DMS 273 (cell line): ENCODE measurements around the gene DYRK1B.
A peak's percentile ranks its signal among the peaks of the same experiment; 100 is the strongest.

Experiments
- DNase-seq: peaks from one replicate; lab custom pipeline; 2025; ENCODE audit not compliant: unreplicated experiment; lab: John Stamatoyannopoulos, UW

DYRK1B gene

DNA sequence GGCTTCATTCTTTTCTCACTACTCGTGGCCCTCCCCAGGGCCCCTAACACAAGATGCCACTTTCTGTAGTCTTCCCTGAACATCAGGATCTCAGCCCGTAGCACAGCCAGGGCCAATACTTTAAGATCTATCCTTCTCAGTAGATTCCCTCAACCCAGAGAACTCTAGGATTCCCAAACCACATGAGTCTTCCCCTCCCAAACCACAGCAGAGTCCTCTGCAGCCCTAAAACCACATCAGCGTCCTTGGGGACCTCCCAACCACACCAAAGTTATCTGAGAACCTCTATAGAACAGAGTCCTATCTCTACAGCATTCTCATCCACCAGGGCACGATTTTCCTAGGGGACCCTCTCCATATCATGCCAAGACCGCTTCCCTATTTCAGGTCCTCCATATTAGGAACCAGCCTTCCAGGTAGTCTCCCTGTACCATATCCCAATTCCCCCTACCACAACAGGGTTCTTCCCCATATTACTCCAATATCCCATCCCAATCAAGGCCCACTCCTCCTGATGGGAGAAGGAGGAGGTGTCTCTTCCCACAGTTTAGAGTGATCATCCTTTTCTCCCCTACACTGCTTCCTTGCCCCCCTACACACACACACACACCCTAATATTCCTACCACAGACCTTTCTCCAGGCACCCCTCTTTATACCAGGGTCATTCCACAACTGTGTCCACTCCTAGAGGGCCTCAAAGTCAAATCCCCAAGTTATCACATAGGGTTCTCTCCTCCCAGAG lies 1.4 kb downstream of the DYRK1B start:
- DNase-seq, result no peak

DNA sequence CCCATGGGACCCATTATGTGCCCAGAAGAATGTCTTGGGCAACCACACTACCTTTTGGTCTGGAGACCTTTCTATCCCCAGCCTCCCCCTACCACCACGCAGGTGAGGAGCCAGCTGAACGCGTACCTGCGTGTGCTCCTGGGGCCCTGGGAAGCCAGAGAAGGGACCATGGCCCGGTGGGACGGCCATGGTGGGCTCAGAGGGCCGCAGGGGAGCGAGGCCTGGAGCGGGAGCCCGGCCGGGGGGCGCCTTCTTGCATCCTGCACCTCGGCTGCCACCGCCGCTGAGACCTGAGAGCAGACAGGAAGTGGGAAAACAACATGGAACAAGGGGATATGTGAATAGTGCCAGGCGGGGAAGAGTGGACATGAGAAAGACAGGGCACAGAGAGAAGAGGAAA lies 2.3 kb downstream of the DYRK1B start:
- no peak for DNase-seq

DNA sequence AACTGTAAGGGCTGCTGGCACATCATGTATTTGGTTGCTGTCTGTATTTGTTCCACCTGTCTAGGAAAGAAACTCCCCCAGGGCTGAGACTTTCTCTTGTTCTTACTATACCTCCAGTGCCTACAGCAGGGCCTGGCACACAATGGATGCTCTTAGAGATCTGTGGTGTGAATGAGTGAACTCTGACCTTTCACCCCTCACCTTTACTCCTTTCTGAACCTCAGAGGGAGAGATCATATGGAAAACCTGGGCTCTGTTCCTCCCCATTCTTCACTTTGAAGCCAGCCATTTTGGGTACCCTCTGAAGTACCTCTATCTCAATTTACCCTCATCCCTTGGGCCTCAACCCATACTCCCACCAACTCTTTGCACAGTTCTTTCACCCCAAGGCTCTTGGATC lies 3.1 kb downstream of the DYRK1B start:
- no peak for DNase-seq

DNA sequence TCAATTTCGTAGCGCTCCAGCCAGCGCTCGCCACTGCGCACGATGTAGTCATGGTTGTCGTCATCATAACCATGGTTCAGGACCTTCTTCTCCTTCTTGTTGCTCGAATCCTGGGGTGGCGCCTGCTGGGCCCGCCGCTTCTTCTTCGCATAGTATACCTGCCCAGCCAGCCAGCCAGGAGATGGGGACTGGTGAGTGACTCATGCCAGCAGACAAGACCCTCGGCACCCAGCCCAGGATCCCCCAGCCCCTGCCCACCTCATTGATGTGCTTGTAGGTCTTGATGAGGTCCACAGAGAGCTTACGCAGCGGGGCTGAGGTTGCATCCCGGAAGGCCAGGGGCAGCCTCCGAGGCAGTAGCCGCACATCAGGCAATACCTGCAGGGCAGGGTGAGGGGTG lies 3.6 kb downstream of the DYRK1B start:
- DNase-seq, result no peak

DNA sequence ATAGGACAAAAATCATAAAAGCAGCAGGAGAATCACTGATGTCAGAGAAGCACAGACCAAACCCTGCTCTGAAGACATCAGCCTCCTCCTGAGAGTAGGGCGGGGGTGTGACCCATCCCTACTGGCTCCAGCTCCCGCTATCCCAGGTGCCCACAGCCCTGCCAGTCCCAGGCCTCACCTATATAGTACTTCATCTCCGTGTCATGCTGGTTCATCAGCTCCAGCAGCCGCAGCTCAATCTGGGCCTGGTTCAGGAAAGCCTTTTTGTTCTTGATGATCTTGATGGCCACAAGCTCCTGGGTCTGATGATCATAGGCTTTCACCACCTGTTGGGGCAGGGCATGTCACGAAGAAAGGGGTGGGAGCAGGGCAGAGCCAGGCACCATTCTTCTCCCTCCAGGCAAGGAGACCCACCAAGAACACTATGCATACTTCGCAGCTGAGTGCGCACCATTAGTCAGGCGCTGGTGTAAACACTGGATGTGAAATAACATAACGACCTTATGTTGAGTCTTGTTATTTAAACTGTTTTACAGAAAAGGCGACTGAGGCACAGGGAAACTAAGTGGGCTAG lies 4.2 kb downstream of the DYRK1B start:
- DNase-seq, result no peak

DNA sequence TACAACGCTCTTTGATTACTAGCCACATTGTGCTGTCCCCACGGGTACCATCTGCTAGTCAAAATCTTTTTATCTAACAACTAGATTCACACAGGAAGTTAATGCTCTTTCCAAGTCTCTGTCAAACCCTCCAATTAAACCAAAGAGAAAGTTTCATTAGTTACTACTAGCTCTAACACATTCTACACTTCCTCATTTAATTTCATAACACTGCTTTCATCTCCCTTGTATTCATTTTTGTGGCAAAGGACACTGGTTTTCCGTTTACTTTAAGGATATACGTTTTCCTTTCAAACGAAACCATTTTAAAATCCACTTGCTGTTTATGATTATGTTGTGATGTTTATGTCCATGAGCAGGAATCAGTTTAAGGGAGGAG lies 5.3 kb downstream of the DYRK1B start:
- no peak for DNase-seq

DNA sequence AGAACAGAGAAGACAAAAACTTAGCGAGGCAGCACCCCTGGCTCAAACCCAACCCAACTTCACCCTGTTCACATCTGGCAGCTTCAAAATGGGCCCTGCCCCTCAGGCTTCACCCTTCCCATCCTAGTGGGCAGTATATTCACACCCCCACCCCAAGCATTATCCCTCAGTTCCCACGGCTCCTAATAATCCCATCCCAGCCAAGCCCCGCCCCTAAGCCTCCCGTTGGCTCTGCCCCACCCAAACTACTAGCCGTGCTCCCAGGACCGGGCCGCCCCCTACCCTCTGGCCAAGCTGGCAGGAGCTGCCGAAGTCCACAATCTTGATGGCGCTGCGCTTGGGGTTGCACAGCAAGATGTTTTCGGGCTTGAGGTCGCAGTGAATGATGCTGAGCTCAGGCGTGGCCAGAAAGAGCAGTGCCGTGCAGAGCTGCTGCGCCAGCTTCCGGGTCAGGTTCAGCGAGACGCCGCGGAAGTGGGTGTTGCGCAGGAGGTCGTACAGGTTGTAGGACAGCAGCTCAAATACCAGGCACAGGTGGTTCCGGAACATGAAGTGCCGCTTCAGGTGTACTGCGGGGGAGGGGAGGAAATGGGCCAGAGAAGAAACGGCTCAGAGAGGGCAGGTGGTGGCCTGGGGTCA lies 5.8 kb downstream of the DYRK1B start:
- no peak for DNase-seq

DNA sequence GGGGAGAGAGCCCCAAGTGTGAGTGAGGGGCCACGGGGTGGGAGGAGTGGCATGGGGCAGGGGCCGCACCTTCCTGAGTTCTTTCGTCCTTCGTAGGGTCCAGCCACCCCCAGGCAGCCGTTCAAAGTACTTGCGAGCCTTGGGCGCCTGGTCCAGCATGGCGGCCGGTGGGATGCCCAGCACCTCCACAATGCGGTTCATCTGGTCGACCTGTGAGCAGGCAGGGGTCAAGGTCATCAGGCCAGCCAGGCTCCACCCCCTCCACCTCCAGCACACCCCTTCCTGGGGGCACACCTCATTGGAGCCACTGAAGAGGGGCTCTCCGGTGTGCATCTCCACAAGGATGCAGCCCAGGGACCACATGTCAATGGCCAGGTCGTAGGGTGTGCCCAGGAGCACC lies 6.7 kb downstream of the DYRK1B start:
- DNase-seq, result no peak

DNA sequence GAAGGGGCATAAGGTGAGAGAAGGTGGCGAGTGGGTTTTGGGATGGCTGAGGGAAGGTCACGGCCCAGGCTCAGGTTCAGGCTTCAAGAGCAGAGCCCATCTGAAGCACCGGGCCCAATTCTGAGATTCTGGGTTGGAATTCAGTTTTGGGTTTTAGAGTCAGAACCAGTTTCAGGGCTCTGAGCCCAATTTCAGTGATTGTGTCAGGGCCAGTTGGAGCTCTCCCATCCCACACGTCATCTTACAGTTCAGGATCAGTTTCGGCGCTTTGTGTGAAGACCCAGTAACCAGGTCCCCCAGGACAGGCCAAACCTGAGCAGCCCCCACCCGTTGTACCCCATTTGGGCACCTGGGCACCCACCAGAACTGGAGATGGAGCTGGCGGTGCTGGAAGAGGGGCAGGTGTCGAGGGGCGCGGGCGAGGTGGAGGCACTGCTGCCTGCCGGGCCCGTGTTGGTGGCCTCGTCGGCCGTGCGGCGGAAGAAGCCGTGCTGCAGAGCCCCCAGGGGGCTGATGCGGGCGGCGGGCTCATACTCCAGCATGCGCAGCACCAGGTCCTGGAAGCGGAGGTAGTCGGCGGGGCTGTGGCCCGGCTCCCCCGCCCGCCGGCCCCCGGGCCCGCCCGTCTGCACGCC lies 7.5 kb downstream of the DYRK1B start:
- DNase-seq, result no peak

DNA sequence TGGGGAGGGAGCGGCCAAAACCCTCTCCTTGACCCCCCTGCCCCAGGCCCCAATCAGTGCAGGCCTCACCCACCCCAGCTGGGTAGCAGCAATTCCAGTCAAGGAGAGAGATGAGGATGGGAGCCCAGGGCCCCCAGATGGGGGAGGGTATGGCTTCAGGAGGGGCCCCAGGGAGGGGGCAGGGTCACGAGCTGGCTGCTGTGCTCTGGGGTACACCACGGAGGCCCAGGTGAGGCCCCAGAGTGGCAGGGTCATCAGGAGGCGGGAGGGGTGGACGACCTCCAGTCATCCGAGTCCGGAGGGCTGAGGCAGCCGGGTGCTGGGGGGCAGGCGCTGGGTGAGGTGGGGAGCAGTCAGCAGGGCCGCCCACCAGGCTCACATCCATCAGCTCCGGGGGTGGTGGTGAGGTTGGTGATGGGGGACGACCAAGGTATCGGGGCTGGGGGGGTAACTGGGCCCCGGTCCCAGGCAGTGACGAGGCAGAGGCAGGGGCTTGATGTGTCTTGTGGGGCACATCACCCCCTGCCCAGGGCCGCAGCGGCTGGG lies 8.4 kb downstream of the DYRK1B start:
- no peak for DNase-seq

DNA sequence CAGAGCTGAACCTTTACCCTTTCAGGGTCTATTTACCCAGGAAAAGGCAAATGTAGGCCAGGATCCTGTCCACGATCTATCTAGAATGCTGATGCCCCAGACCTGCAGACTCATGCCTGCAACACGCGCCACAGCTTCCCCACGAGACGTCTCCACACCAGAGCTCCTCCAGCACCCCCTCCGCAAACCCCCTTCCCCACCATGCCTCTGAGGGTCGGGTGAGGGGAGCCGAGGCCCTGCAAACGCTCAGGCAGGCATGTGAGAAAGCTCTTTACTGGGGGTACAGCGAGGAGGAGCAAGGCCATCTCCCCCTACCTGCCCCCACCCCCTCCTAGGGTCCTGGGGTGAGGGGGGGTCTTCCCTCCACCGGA lies 8.9 kb downstream of the DYRK1B start:
- DNase-seq, result no peak

DNA sequence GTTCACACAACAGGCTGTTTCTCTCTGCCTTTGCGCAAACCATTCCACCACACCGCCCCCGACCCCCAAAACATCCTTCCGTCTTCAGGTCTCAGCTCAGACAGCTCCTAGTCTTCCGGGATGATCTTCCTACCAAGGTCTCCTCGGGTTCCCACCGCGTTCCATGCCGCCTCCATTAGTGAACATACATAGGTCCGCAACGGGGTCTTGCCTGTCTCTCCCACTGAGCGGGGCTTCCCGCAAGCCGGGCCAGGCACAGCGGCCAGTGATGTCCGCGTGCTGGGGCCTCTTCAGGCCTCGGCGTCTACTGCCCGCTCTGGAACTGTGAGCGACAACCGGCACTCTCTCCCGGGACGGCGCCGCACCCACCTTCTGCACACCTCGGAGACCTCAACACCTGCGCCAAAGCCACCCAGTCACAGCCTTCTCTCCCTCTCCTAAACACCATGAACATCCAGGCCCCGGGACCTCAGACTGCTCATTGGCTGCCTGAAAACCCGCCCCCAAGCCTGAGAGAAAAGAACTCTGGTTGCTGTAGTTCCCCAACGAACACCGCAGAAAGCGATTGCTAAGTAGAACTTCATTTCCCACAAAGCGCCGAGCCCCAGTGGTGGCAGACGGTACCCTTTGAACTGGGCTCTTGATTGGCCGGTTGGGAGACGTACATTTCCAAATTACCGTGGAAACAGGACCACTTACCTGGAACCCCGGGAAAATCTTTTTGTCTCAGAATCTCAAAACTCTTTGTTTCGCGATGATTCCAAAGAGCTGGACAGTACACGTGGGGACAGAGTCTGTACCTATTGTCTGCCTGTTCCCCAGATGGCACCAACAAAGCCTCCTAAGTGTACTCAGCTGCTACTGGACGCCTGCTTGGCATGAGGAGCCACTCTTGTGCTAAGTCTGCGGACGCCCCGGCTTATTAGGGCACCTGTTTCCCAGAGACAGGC lies 9.5 kb downstream of the DYRK1B start:
- peak; percentile 66 for DNase-seq

DNA sequence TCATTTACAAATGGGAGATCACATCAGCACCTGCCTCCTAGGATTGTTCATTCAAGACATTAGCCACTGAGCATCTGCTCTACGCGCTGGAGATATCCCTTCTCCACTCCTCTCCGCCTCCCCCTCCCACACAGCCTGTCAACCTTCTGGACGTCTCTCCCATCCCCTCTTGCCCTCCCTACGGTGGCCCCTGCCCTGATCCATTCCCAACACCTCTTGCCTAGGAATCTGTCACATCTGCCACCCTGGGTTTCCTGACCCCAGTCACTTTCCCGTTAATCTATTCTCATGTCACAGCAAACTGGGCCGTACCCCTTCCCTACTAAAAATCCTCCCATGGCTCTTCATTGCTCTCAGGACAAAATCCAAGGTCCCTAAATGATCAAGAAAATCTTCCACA lies 10.3 kb downstream of the DYRK1B start:
- no peak for DNase-seq

DNA sequence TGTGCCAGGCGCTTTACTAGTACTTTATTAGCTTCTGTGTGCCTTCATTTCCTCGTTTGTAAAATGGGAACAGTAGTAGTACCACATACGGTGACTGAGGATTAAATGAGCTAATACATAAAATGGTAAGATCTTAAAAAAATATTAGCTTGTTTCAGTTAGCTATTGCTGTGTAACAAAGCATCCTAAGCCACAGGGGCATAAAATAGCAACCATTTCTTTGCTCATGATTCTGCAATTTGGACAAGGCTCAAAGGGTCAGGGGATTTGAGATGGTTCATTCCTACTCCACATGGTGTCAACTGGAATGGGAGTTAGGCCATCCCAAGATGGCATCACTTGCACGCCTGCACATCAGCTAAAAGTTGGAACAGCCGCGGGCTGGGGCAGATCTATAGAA lies 13.3 kb downstream of the DYRK1B start:
- no peak for DNase-seq

DNA sequence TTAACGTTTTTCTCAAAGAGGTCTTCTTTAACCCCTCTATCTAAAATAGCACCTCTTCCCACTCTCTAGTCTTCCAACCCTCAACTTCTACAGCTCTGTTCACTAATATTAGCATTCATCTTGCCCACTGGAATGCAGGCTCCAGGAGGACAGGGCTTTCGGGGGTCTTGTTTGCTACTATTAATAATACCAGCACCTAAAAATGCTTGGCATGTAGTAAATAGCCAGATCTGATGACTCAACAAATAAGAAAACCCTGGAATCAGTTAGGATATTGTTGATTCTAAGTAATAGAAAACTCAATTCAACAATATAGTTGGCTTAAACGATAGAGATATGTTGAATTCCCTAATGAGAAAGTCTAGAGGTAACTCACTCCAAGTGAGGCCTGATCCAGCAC lies 14.2 kb downstream of the DYRK1B start:
- DNase-seq, result no peak

DNA sequence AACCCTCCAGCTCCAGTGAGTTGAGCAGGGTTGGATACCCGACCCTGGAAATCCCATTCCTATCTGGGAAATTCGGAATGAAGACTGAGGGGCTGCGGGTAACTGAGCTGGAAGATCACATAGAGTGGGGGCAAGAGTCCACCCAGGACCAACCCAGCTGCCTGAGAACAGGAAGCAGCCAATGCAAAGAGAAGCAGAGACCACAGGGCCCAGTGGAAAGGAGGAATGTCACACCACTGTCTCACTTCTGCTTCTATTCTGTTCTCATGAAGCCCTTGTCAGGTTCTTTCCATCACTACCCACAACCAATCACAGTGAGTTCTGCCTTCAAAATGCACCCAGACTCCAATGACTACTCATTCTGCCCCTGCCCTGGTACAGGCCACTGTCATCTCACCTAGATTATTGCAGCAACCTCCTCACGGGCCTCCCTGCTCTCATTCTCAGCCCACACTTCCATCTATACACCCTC lies 15.3 kb downstream of the DYRK1B start:
- DNase-seq, result no peak

DNA sequence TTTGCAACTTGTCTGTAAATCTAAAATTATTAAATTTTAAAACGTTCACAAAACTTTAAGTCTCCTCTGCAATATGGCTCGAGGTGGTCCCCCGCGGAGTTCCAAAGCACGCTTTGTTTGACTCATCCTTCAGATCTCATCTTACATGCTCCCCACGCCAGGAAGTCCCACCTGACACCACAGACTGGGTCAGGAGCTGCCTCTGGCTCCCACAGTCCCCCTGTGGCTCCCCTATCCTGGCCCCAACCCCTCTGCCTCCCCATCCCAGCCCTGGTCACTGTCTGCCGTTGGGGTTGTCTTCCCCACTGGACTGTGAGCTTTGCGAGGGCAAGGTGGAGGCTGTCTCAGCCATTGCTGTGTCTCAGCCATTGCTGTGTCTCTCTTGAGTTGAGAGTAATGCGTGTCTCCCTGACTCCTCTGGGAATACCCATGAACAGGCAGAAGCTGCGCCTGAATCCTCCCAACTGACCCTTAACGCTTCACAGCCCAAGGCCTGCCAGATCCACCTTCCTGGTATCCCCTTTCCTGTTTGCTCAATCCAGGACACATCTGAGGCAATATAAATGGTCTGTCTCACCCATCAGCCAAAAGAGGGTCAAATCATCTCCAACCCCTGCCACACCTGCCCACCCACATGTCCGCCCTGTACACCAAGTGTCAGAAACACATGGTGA lies 15.9 kb downstream of the DYRK1B start:
- DNase-seq, result no peak

DNA sequence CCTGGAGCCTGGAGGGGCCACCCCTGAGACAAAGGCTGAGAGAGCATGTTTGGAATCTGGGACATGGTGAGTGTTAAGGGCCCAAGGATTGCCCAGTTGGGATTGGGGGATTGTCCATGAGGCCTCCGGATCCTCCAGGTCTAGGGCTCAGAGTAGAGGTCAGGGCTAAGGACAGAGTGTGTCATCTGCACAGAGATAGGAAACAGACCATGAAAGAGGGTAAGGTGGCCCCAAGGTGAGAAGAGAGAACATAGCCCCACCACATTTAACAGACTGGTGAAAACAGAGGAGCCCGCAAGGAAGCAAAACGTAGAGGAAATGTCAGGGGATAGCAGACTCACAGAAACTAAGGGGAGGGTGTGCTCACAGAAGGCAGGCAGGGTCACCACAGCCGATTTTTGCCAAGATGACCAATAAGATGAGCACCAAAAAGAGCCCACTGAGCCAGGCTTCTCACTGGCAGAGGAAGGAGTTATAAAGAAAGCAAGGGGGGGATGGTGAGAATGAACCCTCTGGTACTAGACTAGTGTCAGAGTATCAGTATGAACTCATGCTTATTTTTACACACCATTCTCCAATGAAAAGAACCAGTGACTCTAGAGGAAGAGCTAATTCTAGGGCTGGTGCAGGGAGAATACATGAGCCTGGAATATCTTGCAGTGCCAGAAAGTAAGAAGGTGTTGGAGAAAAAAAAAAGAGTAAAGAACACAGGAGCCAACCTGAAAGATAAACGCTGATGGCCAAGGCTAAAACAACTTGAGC lies 17.5 kb downstream of the DYRK1B start:
- DNase-seq, result no peak

DNA sequence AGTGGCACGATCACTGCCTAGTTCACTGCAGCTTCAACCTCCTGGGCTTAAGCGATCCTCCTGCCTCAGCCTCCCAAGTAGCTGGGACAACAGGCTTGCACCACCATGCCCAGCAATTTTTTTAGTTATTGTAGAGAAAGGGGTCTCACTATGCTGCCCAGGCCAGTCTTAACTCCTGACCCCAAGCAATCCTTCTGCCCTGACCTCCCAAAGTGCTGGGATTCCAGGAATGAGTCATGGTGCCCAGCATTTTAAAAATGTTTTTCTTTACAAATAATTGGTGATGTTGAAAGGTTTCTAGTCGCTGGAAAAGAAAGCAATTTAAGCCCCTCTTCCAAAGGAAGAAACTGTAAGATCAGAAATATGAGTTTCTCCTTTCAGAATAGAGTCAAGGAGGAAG lies 19.4 kb downstream of the DYRK1B start:
- DNase-seq, result no peak
